Psoas muscle (tissue), 8 donors: ENCODE data around the gene SEC14L3. TPM values are rescaled to one million over a fixed set of nuclear protein-coding genes. Genes with fewer than 3 reads are reported as not detected.

ENCODE experiments used
- ATAC-seq, 4 donors: fragments of 200-7000 bp; cut with Tn5 transposase; one replicate each; pipeline ENCODE4 v1.9.1; 2020; ENCODE audit warnings: moderate library complexity in 3 of 4, mild to moderate bottlenecking in 2 of 4
- DNase-seq, 2 donors: peaks; one replicate each; pipeline ENCODE4 v3.0.0-alpha.2; 2020
- H3K27ac ChIP-seq: fragments of 200-600 bp; one replicate; pipeline ENCODE4 v1.8.0; 2022
- H3K27me3 ChIP-seq, 3 donors: fragments of 200-600 bp in 1 of 3; one replicate each; pipeline versions ENCODE4 v1.6.1 to v1.8.0; 2013 to 2022; ENCODE audit warnings: low read length in 2 of 3, mild to moderate bottlenecking in 2 of 3, moderate library complexity in 1 of 3; ENCODE audit not compliant: insufficient read depth in 3 of 3
- H3K36me3 ChIP-seq, 2 donors: fragments of 200-600 bp in 1 of 2; one replicate each; pipeline versions ENCODE4 v1.6.1 to v1.8.0; 2013 to 2022; ENCODE audit warnings: low read depth in 1 of 2, mild to moderate bottlenecking in 1 of 2, moderate library complexity in 1 of 2; ENCODE audit not compliant: insufficient read depth in 1 of 2
- H3K4me1 ChIP-seq: fragments of 200-600 bp; one replicate; pipeline ENCODE4 v1.8.0; 2022
- H3K4me3 ChIP-seq: fragments of 200-600 bp; one replicate; pipeline ENCODE4 v1.8.0; 2022; ENCODE audit warnings: mild to moderate bottlenecking
- H3K9me3 ChIP-seq: fragments of 200-600 bp; one replicate; pipeline ENCODE4 v1.8.0; 2022
- CTCF ChIP-seq: fragments of 200-600 bp; IDR thresholded peaks from one replicate; pipeline ENCODE4 v1.8.0; 2022; ENCODE audit warnings: antibody characterized with exemption
- WGBS, 3 donors: extraction: QIAGEN DNeasy Blood & Tissue Kit; methylation state at CpG; one replicate each; pipeline versions ENCODE4 v1.1.6 to v1.1.7; 2013; 5-methylcytosine and 5-hydroxymethylcytosine counted together
- intact Hi-C, 2 donors: fragments of 100-400 bp; cut with DNase I; formaldehyde crosslinking; loops; one replicate each; pipeline versions ENCODE4 v1.11.0 to v1.14.2; 2022
- long read RNA-seq, 2 donors: library from polyadenylated mRNA; unstranded; transcript quantifications; one replicate each; pipeline ENCODE4 v2.0.0, GENCODE V29; 2021
- polyA plus RNA-seq, 3 donors: library from polyadenylated mRNA; stranded (reverse); fragments of 200-250 nt; gene quantifications; one replicate each; pipeline ENCODE4 v1.2.3, GENCODE V29; 2013
- total RNA-seq, 4 donors: library from RNA; stranded (reverse); fragmentation: NEBNext Ultra II Directional in 2 of 4; extraction: Animal tissue kit (Norgen Biotek cat#: 25700) in 2 of 4; gene quantifications; one replicate each; pipeline versions ENCODE4 v1.2.1 to v1.2.4, GENCODE V29; 2021 to 2023
- donor health status: healthy with polysubstance abuse.
- donor health status: DM: no; HTN: no; CAD: no; lungs with moderate emphysema.
- donor health status: Bipolar disorder and iron deficiency.
- donor health status: healthy.
- donor health status: DM: yes; HTN: yes; CAD: no.
- donor health status: DM: no; HTN: no; CAD: no.
- donor health status: DM: no; HTN: no; CAD: no.
- donor health status: DM: yes; HTN: yes; CAD: no.

SEC14L3 gene
- total RNA-seq (not detected), polyA plus RNA-seq (under 1 TPM in 1 of 3 donors, not detected in 2; 0.04 TPM)
- long read RNA-seq, donor 1 = 0 reads
- long read RNA-seq, donor 2 = 0 reads

GRCh38 chr22:30471616-30472318, at the start of gene SEC14L3:
Gene SEC14L3, minus strand, starts transcription at chr22:30472017. Its CDS starts 59 bp downstream, at chr22:30471958.
- H3K4me3 ChIP-seq = no peak within 1 kb of the TSS
- H3K36me3 ChIP-seq = no peaks in the 10 kb centered on the region
- intact Hi-C loops = no loop called here
- no peak for ATAC-seq
- no peak for DNase-seq
- peaks cover 0 to 22% (median 3%) of the 10 kb centered on the region in 3 donors for H3K27me3 ChIP-seq
- H3K4me1 ChIP-seq = no peaks in the 10 kb centered on the region
- TF ChIP-seq CTCF = no peak
- H3K9me3 ChIP-seq = no peaks in the 10 kb centered on the region
- WGBS, 3 donors = 24 to 38% (median 29%) methylated on average over 13 of the region's 13 CpGs
- H3K27ac ChIP-seq = no peak within 1 kb of the TSS

GRCh38 chr22:30519842-30520425, 48.1 kb upstream of the SEC14L3 start:
- H3K27me3 ChIP-seq = no peaks in the 10 kb centered on the region
- intact Hi-C loops = loop anchor here in 1 of 2 donors (10.0 kb wide), 1 partner anchor 55 kb away; the partner anchor contains the start of gene GAL3ST1
- ATAC-seq = no peak
- H3K9me3 ChIP-seq = no peaks in the 10 kb centered on the region
- DNase-seq = no peak
- H3K27ac ChIP-seq = no peak overlapping the region
- no peak for TF ChIP-seq CTCF
- WGBS, 3 donors = 77 to 80% (median 78%) methylated on average over 7 of the region's 7 CpGs
- H3K4me1 ChIP-seq = no peaks in the 10 kb centered on the region
- no peaks in the 10 kb centered on the region for H3K36me3 ChIP-seq
- no peak overlapping the region for H3K4me3 ChIP-seq

GRCh38 chr22:30516731-30517130, 44.9 kb upstream of the SEC14L3 start:
- WGBS, 3 donors = 56 to 69% (median 59%) methylated on average over 5 of the region's 5 CpGs
- no peak for DNase-seq
- H3K27me3 ChIP-seq = no peaks in the 10 kb centered on the region
- H3K27ac ChIP-seq = no peak overlapping the region
- intact Hi-C loops = loop anchor here in 1 of 2 donors (10.0 kb wide), 1 partner anchor 58 kb away; the partner anchor contains the start of gene GAL3ST1
- no peaks in the 10 kb centered on the region for H3K4me1 ChIP-seq
- no peak for TF ChIP-seq CTCF
- ATAC-seq = no peak
- no peak overlapping the region for H3K4me3 ChIP-seq
- H3K36me3 ChIP-seq = no peaks in the 10 kb centered on the region
- H3K9me3 ChIP-seq = no peaks in the 10 kb centered on the region

- no peak for ATAC-seq
- Histone ChIP-seq H3K27ac (no peak overlapping the region), H3K4me3 (no peak overlapping the region), H3K4me1 (no peaks in the 10 kb centered on the region), H3K9me3 (no peaks in the 10 kb centered on the region), H3K27me3 (no peaks in the 10 kb centered on the region), H3K36me3 (no peaks in the 10 kb centered on the region)
- DNase-seq = no peak
- WGBS, 3 donors = 88 to 94% (median 94%) methylated on average over 6 of the region's 6 CpGs
- TF ChIP-seq CTCF = no peak
- intact Hi-C loops = loop anchor here in 1 of 2 donors (10.0 kb wide), 1 partner anchor 59 kb away; the partner anchor contains the start of gene GAL3ST1
Measured at GRCh38 chr22:30516273-30516672, 44.5 kb upstream of the SEC14L3 start.
